Measurements from ENCODE around the gene PDGFRA. TPM values are rescaled to one million over a fixed set of nuclear protein-coding genes. Genes with fewer than 3 reads are reported as not detected.

PDGFRA gene
- total and polyA plus RNA-seq, 4 donors, result 14.5 to 297 (median 138) TPM

GRCh38 chr4:54277691-54278090 lies 48.6 kb downstream of the PDGFRA start:
- no peak for DNase-seq
- peaks cover 6 to 14% of the 10 kb centered on the region in 2 donors for H3K4me1 ChIP-seq (ENCODE audit: control insufficient read depth in 1 of 2, insufficient read depth in 2 of 2, low read length in 2 of 2)

GRCh38 chr4:54278216-54278615 lies 49.1 kb downstream of the PDGFRA start:
- intact Hi-C loops (cut with DNase I), result no loop called here
- DNase-seq, result no peak
- ATAC-seq (ENCODE audit: low FRiP score), result no peak
- 88 to 91% methylated on average over 2 of the region's 2 CpGs for WGBS, 2 donors
- Histone ChIP-seq H3K9me3 (ENCODE audit: control insufficient read depth, low read length) (no peaks in the 10 kb centered on the region), H3K4me3 (ENCODE audit: low read length in 2 of 2) (no peak overlapping the region), H3K27ac (ENCODE audit: low read depth in 1 of 2, low read length in 2 of 2) (peak overlapping the region; percentile 84 to 91), H3K4me1 (ENCODE audit: control insufficient read depth in 1 of 2, insufficient read depth in 2 of 2, low read length in 2 of 2) (peaks cover 6 to 14% of the 10 kb centered on the region in 2 donors), H3K27me3 (ENCODE audit: control insufficient read depth in 1 of 2, insufficient read depth in 2 of 2, low read length in 1 of 2) (no peaks in the 10 kb centered on the region), H3K36me3 (ENCODE audit: control insufficient read depth in 1 of 2, insufficient read depth in 2 of 2, low read length in 1 of 2) (peaks cover 2 to 8% of the 10 kb centered on the region in 2 donors)

More at GRCh38 chr4:54277691-54278090, 48.6 kb downstream of the PDGFRA start:
- 1 to 3% methylated on average over 1 of the region's 1 CpG for WGBS, 2 donors
- intact Hi-C loops (cut with DNase I), result no loop called here
- Histone ChIP-seq H3K36me3 (ENCODE audit: control insufficient read depth in 1 of 2, insufficient read depth in 2 of 2, low read length in 1 of 2) (peaks cover 2 to 8% of the 10 kb centered on the region in 2 donors), H3K4me3 (ENCODE audit: low read length in 2 of 2) (no peak overlapping the region), H3K27ac (ENCODE audit: low read depth in 1 of 2, low read length in 2 of 2) (peak overlapping the region in 1 of 2 donors; percentile 91), H3K27me3 (ENCODE audit: control insufficient read depth in 1 of 2, insufficient read depth in 2 of 2, low read length in 1 of 2) (no peaks in the 10 kb centered on the region), H3K9me3 (ENCODE audit: control insufficient read depth, low read length) (no peaks in the 10 kb centered on the region)
- peak; percentile 15 for ATAC-seq (ENCODE audit: low FRiP score)

GRCh38 chr4:54281054-54281766 lies 52.1 kb downstream of the PDGFRA start:
- peak overlapping the region; percentile 65 to 98 for H3K27ac ChIP-seq (ENCODE audit: low read depth in 1 of 2, low read length in 2 of 2)

GRCh38 chr4:54282837-54283236 lies 53.7 kb downstream of the PDGFRA start:
- intact Hi-C loops (cut with DNase I), result loop anchor here in 1 of 2 donors (1.0 kb wide), 1 partner anchor 10 kb away; no protein-coding TSS in a partner anchor
- Histone ChIP-seq H3K36me3 (ENCODE audit: control insufficient read depth in 1 of 2, insufficient read depth in 2 of 2, low read length in 1 of 2) (peaks cover 4 to 20% of the 10 kb centered on the region in 2 donors), H3K4me3 (ENCODE audit: low read length in 2 of 2) (no peak overlapping the region), H3K4me1 (ENCODE audit: control insufficient read depth in 1 of 2, insufficient read depth in 2 of 2, low read length in 2 of 2) (peaks cover 5 to 6% of the 10 kb centered on the region in 2 donors), H3K27ac (ENCODE audit: low read depth in 1 of 2, low read length in 2 of 2) (peak overlapping the region in 1 of 2 donors; percentile 91), H3K27me3 (ENCODE audit: control insufficient read depth in 1 of 2, insufficient read depth in 2 of 2, low read length in 1 of 2) (no peaks in the 10 kb centered on the region), H3K9me3 (ENCODE audit: control insufficient read depth, low read length) (no peaks in the 10 kb centered on the region)
- 96 to 97% methylated on average over 4 of the region's 4 CpGs for WGBS, 2 donors
- no peak for DNase-seq
- no peak for ATAC-seq (ENCODE audit: low FRiP score)

More at GRCh38 chr4:54281054-54281766, 52.1 kb downstream of the PDGFRA start:
- peaks cover 2 to 12% of the 10 kb centered on the region in 2 donors for H3K36me3 ChIP-seq (ENCODE audit: control insufficient read depth in 1 of 2, insufficient read depth in 2 of 2, low read length in 1 of 2)
- no peak overlapping the region for H3K4me3 ChIP-seq (ENCODE audit: low read length in 2 of 2)
- ATAC-seq (ENCODE audit: low FRiP score) (peak; percentile 92), DNase-seq (peak; percentile 91 to 93)
- intact Hi-C loops (cut with DNase I), result loop anchor here in 1 of 2 donors (1.0 kb wide), 1 partner anchor 15 kb away; no protein-coding TSS in a partner anchor
- no peaks in the 10 kb centered on the region for H3K27me3 ChIP-seq (ENCODE audit: control insufficient read depth in 1 of 2, insufficient read depth in 2 of 2, low read length in 1 of 2)
- peaks cover 6 to 11% of the 10 kb centered on the region in 2 donors for H3K4me1 ChIP-seq (ENCODE audit: control insufficient read depth in 1 of 2, insufficient read depth in 2 of 2, low read length in 2 of 2)
- WGBS, 2 donors, result 1 to 2% methylated on average over 6 of the region's 6 CpGs
- H3K9me3 ChIP-seq (ENCODE audit: control insufficient read depth, low read length), result no peaks in the 10 kb centered on the region

GRCh38 chr4:54289316-54289715 lies 60.2 kb downstream of the PDGFRA start:
- 90 to 93% methylated on average over 2 of the region's 2 CpGs for WGBS, 2 donors
- H3K4me1 ChIP-seq (ENCODE audit: control insufficient read depth in 1 of 2, insufficient read depth in 2 of 2, low read length in 2 of 2), result no peaks in the 10 kb centered on the region
- ATAC-seq (ENCODE audit: low FRiP score), result no peak
- H3K27me3 ChIP-seq (ENCODE audit: control insufficient read depth in 1 of 2, insufficient read depth in 2 of 2, low read length in 1 of 2), result no peaks in the 10 kb centered on the region
- no peak for DNase-seq
- H3K36me3 ChIP-seq (ENCODE audit: control insufficient read depth in 1 of 2, insufficient read depth in 2 of 2, low read length in 1 of 2), result peaks cover 2 to 22% of the 10 kb centered on the region in 2 donors
- intact Hi-C loops (cut with DNase I), result no loop called here
- no peaks in the 10 kb centered on the region for H3K9me3 ChIP-seq (ENCODE audit: control insufficient read depth, low read length)
- H3K27ac ChIP-seq (ENCODE audit: low read depth in 1 of 2, low read length in 2 of 2), result no peak overlapping the region
- H3K4me3 ChIP-seq (ENCODE audit: low read length in 2 of 2), result no peak overlapping the region

- peaks cover 0 to 3% of the 10 kb centered on the region in 2 donors for H3K4me1 ChIP-seq (ENCODE audit: control insufficient read depth in 1 of 2, insufficient read depth in 2 of 2, low read length in 2 of 2)
- intact Hi-C loops (cut with DNase I), result no loop called here
- DNase-seq (no peak), ATAC-seq (ENCODE audit: low FRiP score) (no peak)
- no peak overlapping the region for H3K27ac ChIP-seq (ENCODE audit: low read depth in 1 of 2, low read length in 2 of 2)
- H3K36me3 ChIP-seq (ENCODE audit: control insufficient read depth in 1 of 2, insufficient read depth in 2 of 2, low read length in 1 of 2), result peaks cover 4 to 18% of the 10 kb centered on the region in 2 donors
- no peak overlapping the region for H3K4me3 ChIP-seq (ENCODE audit: low read length in 2 of 2)
- no peaks in the 10 kb centered on the region for H3K9me3 ChIP-seq (ENCODE audit: control insufficient read depth, low read length)
- no peaks in the 10 kb centered on the region for H3K27me3 ChIP-seq (ENCODE audit: control insufficient read depth in 1 of 2, insufficient read depth in 2 of 2, low read length in 1 of 2)
- 61 to 66% methylated on average over 3 of the region's 3 CpGs for WGBS, 2 donors
Observed at GRCh38 chr4:54290980-54291379, 61.9 kb downstream of the PDGFRA start.

- Histone ChIP-seq H3K27me3 (ENCODE audit: control insufficient read depth in 1 of 2, insufficient read depth in 2 of 2, low read length in 1 of 2) (no peaks in the 10 kb centered on the region), H3K4me3 (ENCODE audit: low read length in 2 of 2) (no peak overlapping the region), H3K27ac (ENCODE audit: low read depth in 1 of 2, low read length in 2 of 2) (peak overlapping the region; percentile 93 to 95), H3K36me3 (ENCODE audit: control insufficient read depth in 1 of 2, insufficient read depth in 2 of 2, low read length in 1 of 2) (peaks cover 2 to 3% of the 10 kb centered on the region in 2 donors), H3K4me1 (ENCODE audit: control insufficient read depth in 1 of 2, insufficient read depth in 2 of 2, low read length in 2 of 2) (peaks cover 3 to 5% of the 10 kb centered on the region in 2 donors), H3K9me3 (ENCODE audit: control insufficient read depth, low read length) (no peaks in the 10 kb centered on the region)
- no peak for DNase-seq
- ATAC-seq (ENCODE audit: low FRiP score), result peak; percentile 73
- WGBS, 2 donors, result 2 to 4% methylated on average over 7 of the region's 7 CpGs
- intact Hi-C loops (cut with DNase I), result loop anchor here in 1 of 2 donors (1.0 kb wide), 1 partner anchor 15 kb away; no protein-coding TSS in a partner anchor
Observed at GRCh38 chr4:54296548-54297203, 67.6 kb downstream of the PDGFRA start.

- WGBS, 2 donors, result 86 to 88% methylated on average over 2 of the region's 2 CpGs
Observed at GRCh38 chr4:54308110-54308509, 79.0 kb downstream of the PDGFRA start.

More at GRCh38 chr4:54308110-54308509, 79.0 kb downstream of the PDGFRA start:
- no peaks in the 10 kb centered on the region for H3K9me3 ChIP-seq (ENCODE audit: control insufficient read depth, low read length)
- H3K4me3 ChIP-seq (ENCODE audit: low read length in 2 of 2), result no peak overlapping the region
- no peaks in the 10 kb centered on the region for H3K27me3 ChIP-seq (ENCODE audit: control insufficient read depth in 1 of 2, insufficient read depth in 2 of 2, low read length in 1 of 2)
- H3K36me3 ChIP-seq (ENCODE audit: control insufficient read depth in 1 of 2, insufficient read depth in 2 of 2, low read length in 1 of 2), result no peaks in the 10 kb centered on the region
- no peak overlapping the region for H3K27ac ChIP-seq (ENCODE audit: low read depth in 1 of 2, low read length in 2 of 2)
- no peaks in the 10 kb centered on the region for H3K4me1 ChIP-seq (ENCODE audit: control insufficient read depth in 1 of 2, insufficient read depth in 2 of 2, low read length in 2 of 2)
- intact Hi-C loops (cut with DNase I), result no loop called here
- DNase-seq (no peak), ATAC-seq (ENCODE audit: low FRiP score) (no peak)

Data from aorta (tissue), 5 donors.